ELF-1 (cell line): ENCODE data around the gene INPP5E.

ENCODE experiments used
- DNase-seq: peaks from one replicate; pipeline ENCODE4 v3.0.0-alpha.2; 2016; ENCODE audit warnings: low read depth, low spot score

The INPP5E gene

GRCh38 chr9:136389396-136389795 lies 50.2 kb downstream of the INPP5E start:
- DNase-seq = no peak

DNA sequence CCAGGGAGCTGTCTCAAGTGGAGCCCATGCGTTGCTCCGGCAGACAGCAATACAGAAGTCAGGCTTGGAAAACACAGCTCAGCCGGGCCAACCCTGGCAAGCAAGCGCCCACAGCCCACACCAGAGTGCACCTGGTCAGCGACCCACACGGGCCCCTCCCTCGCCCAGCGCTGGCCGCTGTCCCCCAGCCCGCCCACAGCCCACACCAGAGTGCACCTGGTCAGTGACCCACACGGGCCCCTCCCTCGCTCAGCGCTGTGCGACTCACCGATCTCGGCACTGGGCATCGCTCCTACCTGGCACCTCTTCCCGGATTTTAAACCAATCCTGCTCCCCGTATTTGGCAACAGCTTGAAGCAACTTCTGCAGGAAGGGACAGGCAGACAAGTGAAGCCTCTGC lies 52.4 kb downstream of the INPP5E start:
- no peak for DNase-seq

- DNase-seq = no peak
Observed at GRCh38 chr9:136386018-136386417, 53.6 kb downstream of the INPP5E start.

- DNase-seq = no peak
Observed at GRCh38 chr9:136385015-136385414, 54.6 kb downstream of the INPP5E start.

- no peak for DNase-seq
Observed at GRCh38 chr9:136383436-136383835, 56.2 kb downstream of the INPP5E start.

DNA sequence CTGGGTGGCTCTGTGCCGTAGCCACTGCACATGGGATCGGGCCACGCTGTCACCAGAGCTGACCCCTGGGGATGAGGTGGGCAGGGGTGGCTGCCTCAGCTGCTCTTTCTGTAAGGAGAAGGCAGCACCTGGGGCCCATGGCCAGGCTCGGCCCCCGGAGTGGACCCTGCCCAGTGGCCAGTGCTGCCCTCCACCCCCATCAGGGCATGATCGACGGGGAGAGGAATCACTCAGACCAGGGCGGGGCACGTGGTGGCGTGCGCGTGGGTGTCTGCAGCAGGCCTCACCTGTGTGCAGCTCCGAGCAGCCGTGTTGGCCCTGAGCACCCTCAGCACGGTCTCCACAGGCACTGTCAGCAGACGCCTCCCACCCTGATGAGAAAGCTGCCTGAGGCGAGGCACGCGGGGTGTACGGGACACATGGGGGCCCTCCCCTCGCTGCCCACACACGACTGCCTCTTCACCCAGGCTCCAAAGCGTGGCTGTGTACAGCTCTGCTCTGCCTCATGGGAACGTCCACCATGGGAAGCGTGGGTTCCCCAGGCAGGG lies 57.6 kb downstream of the INPP5E start:
- DNase-seq = no peak

GRCh38 chr9:136381311-136381710 lies 58.3 kb downstream of the INPP5E start:
- DNase-seq = no peak

- no peak for DNase-seq
Observed at GRCh38 chr9:136380381-136380780, 59.3 kb downstream of the INPP5E start.

DNA sequence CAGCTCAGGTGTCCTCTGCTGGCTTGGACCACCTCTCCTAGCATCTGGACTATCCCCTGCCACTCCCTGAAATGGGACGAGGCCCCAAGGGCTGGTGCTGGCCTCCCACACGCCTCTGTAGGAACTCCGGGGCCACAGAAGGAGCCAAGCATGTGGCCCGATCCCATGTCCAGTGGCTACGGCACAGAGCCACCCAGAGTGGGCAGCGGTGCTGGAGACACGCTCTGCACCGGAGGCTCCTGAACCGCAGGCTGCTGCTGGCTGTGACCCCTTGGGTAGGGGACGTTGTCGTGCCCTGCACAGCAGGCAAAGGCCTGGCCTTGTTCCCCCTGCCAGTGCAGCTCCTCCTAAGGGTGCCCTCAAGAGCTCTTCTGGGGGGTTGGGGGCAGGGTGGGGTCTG lies 59.8 kb downstream of the INPP5E start:
- no peak for DNase-seq

DNA sequence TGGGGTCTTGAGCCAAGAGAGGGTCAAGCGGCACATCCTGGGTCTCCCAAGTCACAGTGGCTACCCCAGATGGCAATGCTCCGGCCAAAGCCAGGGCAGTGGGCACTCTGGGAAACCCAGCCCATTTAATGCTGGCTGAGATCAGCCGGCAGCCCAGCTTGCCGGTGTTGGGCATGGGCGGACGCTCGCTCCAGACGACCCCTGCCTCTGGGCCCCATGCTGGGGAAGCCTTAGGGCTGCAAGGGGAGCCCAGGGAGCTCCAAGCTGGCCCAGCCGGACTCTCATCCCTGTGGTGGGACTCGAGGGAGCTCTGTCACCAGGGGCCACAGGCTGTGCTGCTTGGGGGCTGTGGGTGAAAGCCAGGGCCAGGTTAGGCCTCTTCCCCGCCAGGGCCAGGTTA lies 60.2 kb downstream of the INPP5E start:
- no peak for DNase-seq

GRCh38 chr9:136379003-136379287 lies 60.7 kb downstream of the INPP5E start:
- no peak for DNase-seq
